ENCODE data around the gene CHI3L2.

The CHI3L2 gene

DNA sequence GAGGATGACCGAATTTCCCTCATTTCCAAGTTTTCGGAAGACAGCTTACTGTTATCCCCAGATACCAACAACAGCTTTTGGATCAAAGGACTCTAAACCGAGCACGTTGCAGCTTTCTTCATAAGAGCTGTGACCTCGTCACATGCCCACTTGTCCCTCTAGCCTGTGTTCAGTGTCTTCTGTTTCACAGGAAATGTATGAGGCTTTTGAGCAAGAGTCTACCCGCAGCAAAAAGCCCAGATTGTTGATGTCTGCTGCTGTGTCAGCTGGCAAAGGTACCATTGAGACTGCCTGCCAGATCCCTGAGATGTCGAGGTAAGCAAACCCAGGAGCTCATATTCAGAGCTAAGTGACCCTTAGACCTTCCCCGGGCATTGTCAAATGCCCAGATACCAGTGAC, 24.1 kb downstream of the CHI3L2 start:
- DNase-seq (ENCODE audit: low spot score) = no peak

DNA sequence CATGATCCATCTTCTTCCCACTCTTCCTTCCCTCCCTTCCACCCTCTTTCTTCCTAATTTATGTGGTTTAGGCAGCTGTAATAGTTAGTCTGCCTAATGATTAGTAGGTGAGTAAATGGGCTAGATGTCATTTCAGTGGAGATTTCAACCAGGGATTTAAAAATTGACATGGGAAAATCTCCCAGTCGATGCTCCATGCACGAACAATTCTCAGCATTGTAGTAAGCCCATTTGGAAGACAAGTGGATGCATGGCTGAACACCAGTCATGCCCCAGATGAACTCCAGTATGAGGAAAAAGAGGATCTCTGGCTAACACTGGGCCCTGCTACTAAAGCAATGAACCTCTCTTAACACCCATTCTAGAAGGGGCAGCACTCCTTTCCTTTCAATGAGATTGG, 25.3 kb downstream of the CHI3L2 start:
- DNase-seq (ENCODE audit: low spot score) = no peak

GRCh38 chr1:111253876-111254275, 26.4 kb downstream of the CHI3L2 start:
- DNase-seq (ENCODE audit: low spot score) = no peak

DNA sequence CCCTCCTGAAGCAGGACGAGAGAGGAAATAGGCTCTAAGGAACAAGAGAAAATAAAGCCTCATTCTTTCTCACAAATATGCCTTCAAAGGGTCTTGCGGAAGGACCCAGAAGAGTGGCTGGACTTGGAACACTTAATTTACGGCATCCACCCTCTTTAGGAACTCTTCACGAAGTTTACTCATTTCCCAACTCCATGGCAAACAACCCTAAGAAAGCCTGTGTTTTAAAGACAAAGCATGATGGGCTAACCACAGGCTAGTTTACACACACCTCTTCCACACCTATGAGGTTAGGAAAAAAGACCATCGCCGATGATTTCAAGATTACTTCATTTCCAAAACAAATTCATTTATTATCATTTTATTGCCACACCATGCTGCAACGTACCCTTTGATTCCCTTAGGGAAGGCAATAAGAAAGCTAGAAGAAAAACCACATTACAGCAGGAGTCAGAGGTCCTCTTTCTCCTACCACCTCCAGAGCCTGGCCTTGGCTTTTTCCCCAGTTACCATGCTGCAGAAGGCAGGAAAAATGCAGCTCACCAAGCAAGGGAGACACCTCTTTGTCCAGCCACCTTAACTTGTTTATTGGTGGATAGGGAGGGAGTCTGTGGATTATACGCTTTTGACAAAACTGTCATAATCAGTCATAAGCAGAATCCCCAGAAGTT, 29.6 kb downstream of the CHI3L2 start:
- DNase-seq (ENCODE audit: low spot score) = no peak

GRCh38 chr1:111267801-111268508, 40.4 kb downstream of the CHI3L2 start:
- DNase-seq (ENCODE audit: low spot score) = no peak

DNA sequence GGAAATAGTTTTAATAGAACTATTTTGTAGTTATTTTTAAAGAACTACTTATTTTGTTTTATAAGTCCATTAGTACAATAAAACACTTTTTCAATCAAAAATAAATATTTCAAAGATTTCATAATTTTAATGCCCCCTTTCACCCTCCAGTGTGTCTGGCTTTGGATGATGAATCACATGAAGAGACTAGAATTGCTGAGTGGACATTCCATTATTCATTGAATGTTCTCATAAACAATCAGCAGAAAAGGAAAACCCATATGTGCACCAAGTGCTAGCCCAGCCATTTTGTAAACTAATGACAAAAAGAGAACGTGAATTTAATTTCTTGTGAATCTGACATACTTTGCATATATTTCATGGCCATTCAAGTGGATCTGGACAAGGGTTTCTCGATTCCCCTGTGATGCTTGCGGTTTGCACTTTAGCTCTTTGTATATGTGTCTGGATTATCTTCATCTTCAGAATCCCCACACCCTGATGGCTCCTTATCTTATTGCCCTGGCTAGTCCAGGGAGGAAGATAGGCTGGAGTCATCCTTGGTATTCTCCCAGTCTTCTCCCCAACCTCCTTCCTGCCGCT, 42.4 kb downstream of the CHI3L2 start:
- no peak for DNase-seq (ENCODE audit: low spot score)

- no peak for DNase-seq (ENCODE audit: low spot score)
Observed at GRCh38 chr1:111270771-111271463, 43.4 kb downstream of the CHI3L2 start.

GRCh38 chr1:111271464-111271801, 43.9 kb downstream of the CHI3L2 start:
- no peak for DNase-seq (ENCODE audit: low spot score)

- no peak for DNase-seq (ENCODE audit: low spot score)
Observed at GRCh38 chr1:111272081-111272480, 44.6 kb downstream of the CHI3L2 start.

GRCh38 chr1:111274653-111275052, 47.1 kb downstream of the CHI3L2 start:
- no peak for DNase-seq (ENCODE audit: low spot score)

DNA sequence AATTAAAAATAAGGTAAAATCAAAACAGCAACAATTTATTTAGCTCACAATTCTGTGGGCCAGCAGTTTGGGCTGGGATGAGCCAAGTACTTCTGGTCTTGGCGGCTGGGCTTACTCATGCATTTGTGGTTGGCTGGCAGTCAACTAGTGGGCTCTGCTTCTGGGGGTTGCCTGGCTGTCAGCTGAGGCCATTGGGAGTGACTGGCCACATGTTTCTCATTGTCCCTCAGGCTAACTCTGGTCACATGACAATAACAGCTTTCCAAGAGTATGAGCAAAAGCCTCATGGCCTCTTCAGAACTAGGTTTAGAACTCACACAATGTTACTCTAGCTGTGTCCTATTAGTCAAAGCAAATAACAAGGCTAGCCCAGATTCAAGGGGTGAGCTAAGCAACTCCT, 47.6 kb downstream of the CHI3L2 start:
- no peak for DNase-seq (ENCODE audit: low spot score)

DNA sequence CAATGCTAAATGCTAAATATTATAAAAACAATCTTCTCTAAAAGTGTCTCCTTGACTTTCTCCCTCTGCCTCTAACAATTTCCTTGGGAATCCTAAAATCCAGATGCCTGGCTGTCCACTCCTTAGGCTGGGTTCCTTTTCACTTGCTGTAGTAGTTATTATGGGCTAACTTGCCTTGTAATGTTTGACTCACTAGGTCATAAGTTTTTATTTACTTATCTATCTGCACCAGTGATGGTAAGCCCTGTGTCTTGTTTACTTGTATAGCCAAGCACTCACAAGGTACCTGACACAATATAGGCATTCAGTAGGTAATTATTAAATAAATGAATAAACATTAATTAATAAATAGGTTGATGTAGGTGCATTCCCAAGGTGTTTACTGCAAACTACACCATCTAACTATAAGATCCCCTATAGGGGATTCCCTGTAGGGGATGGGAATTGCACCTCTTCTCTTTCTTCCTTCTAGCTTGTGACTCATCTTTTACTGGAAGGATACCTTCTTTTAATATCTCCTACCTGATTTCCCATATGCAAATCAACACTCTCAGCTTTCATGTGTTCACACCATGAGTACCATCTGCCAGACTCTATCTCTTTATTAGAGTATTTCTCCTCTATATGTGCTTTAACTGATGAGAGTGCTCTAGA, 48.4 kb downstream of the CHI3L2 start:
- DNase-seq (ENCODE audit: low spot score) = no peak

GRCh38 chr1:111279144-111279543, 51.6 kb downstream of the CHI3L2 start:
- DNase-seq (ENCODE audit: low spot score) = no peak

DNA sequence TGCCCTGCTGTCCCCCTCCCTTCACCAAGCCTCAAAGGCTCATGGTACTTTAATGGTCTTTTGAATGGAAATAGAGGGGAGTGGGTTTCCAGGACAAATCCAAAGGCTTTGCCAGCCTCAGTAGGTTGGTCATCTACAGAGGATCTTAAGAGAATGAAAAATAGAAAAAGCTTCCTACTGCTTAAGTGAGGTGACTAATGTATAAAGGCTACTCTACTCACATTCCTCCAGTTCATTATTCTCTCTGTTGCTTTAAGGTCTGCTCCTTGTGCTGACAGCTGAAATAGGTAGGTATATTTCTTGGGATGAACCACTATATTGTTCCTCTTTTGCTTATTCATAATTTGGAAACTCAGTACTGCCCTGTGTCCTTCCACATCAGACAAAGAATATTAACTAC, 52.8 kb downstream of the CHI3L2 start:
- no peak for DNase-seq (ENCODE audit: low spot score)

- DNase-seq (ENCODE audit: low spot score) = no peak
Observed at GRCh38 chr1:111281411-111281810, 53.9 kb downstream of the CHI3L2 start.

DNA sequence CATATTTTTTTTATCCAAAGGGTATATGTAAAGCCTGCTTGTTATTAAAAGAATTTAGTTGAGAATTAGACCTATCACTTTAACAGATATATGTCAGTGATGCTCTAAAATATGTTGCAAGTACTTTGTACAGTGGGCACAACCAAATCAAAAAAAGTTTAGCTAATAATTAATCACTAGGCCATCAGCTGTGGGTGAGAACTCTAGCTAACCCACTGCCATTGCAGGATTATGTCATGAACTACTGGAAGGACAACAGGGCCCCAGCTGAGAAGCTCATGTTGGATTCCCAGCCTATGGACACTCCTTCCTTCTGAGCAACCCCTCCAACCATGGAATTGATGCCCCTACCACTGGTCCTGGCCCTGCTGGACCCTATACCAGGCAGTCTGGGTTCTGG, 56.3 kb downstream of the CHI3L2 start:
- no peak for DNase-seq (ENCODE audit: low spot score)

- DNase-seq (ENCODE audit: low spot score) = no peak
Observed at GRCh38 chr1:111285879-111286278, 58.4 kb downstream of the CHI3L2 start.

- DNase-seq (ENCODE audit: low spot score) = no peak
Observed at GRCh38 chr1:111286912-111287311, 59.4 kb downstream of the CHI3L2 start.

GRCh38 chr1:111289371-111289770, 61.9 kb downstream of the CHI3L2 start:
- no peak for DNase-seq (ENCODE audit: low spot score)

DNA sequence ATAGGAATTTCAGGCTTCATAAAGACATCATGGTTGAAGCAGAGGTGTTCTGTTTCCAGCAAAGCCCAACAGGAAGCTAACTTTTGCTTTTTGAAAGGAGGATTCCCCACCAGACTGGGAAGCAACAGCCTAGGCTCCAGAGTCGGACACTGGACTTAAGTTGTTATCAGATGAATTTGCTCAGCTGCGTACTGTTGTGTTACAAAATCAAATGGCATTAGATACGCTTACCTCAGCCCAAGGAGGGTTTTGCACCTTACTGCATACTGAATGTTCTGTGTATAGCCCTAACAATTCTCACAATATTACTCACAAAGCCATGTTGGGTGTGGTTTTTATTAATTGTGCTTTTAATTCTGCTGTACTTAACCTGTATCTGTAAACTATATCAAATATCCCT, 62.6 kb downstream of the CHI3L2 start:
- DNase-seq (ENCODE audit: low spot score) = no peak

GRCh38 chr1:111290630-111291029, 63.1 kb downstream of the CHI3L2 start, which contains the start of gene CHIA:
Gene CHIA (plus strand): TSS chr1:111290851. CDS start chr1:111310468, 19,617 bp downstream.
- DNase-seq (ENCODE audit: low spot score) = no peak

Measured in SW480 (cell line).